ENCODE results near the gene LEFTY2. TPM values are rescaled to one million over a fixed set of nuclear protein-coding genes. Genes with fewer than 3 reads are reported as not detected.
"Not testable (repeated sequence)": the region's sequence is repeated elsewhere in the genome, so short reads cannot be mapped to it uniquely, and the experiment has no call there.

Gene LEFTY2
- polyA plus RNA-seq, 1 experiment = not detected

- H3K36me3 ChIP-seq (ENCODE audit: control insufficient read depth, insufficient read depth, low read length) = no peaks in the 10 kb centered on the region
- no peak for DNase-seq (ENCODE audit: low read depth)
- TF ChIP-seq CTCF (IDR thresholded peaks at IDR 0.05; ENCODE audit: insufficient read depth, low read depth, low read length) = no peak
- ChIA-PET CTCF (interaction anchor here (0.7 to 1.2 kb wide), 2 partner anchors 8 to 163 kb away, joined by 3 read pairs; partner anchors contain the start of gene SRP9), POLR2A (no interaction called here)
- no peaks in the 10 kb centered on the region; the same call in 1 of the 2 replicates for H3K27me3 ChIP-seq (ENCODE audit: control insufficient read depth, insufficient read depth, low read length)
- no peak overlapping the region for H3K4me3 ChIP-seq (ENCODE audit: low read depth, low read length)
Observed at GRCh38 chr1:225940385-225941151, 452 bp downstream of the LEFTY2 start.

GRCh38 chr1:225939939-225940310, 1.1 kb downstream of the LEFTY2 start:
- H3K27me3 ChIP-seq (ENCODE audit: control insufficient read depth, insufficient read depth, low read length); POLR2A ChIA-PET; CTCF ChIA-PET; H3K4me3 ChIP-seq (ENCODE audit: low read depth, low read length); H3K36me3 ChIP-seq (ENCODE audit: control insufficient read depth, insufficient read depth, low read length); DNase-seq (ENCODE audit: low read depth): not testable (repeated sequence)

- CTCF ChIA-PET = interaction anchor here (1.0 kb wide), 1 partner anchor 22 kb away, joined by 4 read pairs; no protein-coding TSS in a partner anchor
- H3K27me3 ChIP-seq (ENCODE audit: control insufficient read depth, insufficient read depth, low read length); DNase-seq (ENCODE audit: low read depth); H3K36me3 ChIP-seq (ENCODE audit: control insufficient read depth, insufficient read depth, low read length); POLR2A ChIA-PET; H3K4me3 ChIP-seq (ENCODE audit: low read depth, low read length): not testable (repeated sequence)
Observed at GRCh38 chr1:225939097-225939938, 1.7 kb downstream of the LEFTY2 start.

- Histone ChIP-seq H3K4me3 (ENCODE audit: low read depth, low read length) (no peak overlapping the region), H3K27me3 (ENCODE audit: control insufficient read depth, insufficient read depth, low read length) (no peaks in the 10 kb centered on the region; the same call in 1 of the 2 replicates), H3K36me3 (ENCODE audit: control insufficient read depth, insufficient read depth, low read length) (no peaks in the 10 kb centered on the region)
- no peak for DNase-seq (ENCODE audit: low read depth)
- POLR2A ChIA-PET = no interaction called here
- TF ChIP-seq CTCF (IDR thresholded peaks at IDR 0.05; ENCODE audit: insufficient read depth, low read depth, low read length) = no peak
- CTCF ChIA-PET = interaction anchor here (0.7 kb wide), 1 partner anchor 8 kb away, joined by 3 read pairs; no protein-coding TSS in a partner anchor
Observed at GRCh38 chr1:225937048-225937968, 3.7 kb downstream of the LEFTY2 start.

GRCh38 chr1:225936523-225936922, 4.5 kb downstream of the LEFTY2 start:
- Histone ChIP-seq H3K27me3 (ENCODE audit: control insufficient read depth, insufficient read depth, low read length) (no peaks in the 10 kb centered on the region; the same call in 1 of the 2 replicates), H3K4me3 (ENCODE audit: low read depth, low read length) (no peak overlapping the region), H3K36me3 (ENCODE audit: control insufficient read depth, insufficient read depth, low read length) (no peaks in the 10 kb centered on the region)
- no peak for TF ChIP-seq CTCF (IDR thresholded peaks at IDR 0.05; ENCODE audit: insufficient read depth, low read depth, low read length)
- ChIA-PET CTCF (interaction anchor here (0.7 kb wide), 1 partner anchor 9 kb away, joined by 3 read pairs; no protein-coding TSS in a partner anchor), POLR2A (no interaction called here)
- DNase-seq (ENCODE audit: low read depth) = no peak

GRCh38 chr1:225936086-225936485, 4.9 kb downstream of the LEFTY2 start:
- CTCF ChIA-PET; H3K27me3 ChIP-seq (ENCODE audit: control insufficient read depth, insufficient read depth, low read length); DNase-seq (ENCODE audit: low read depth); H3K36me3 ChIP-seq (ENCODE audit: control insufficient read depth, insufficient read depth, low read length); POLR2A ChIA-PET; H3K4me3 ChIP-seq (ENCODE audit: low read depth, low read length): not testable (repeated sequence)

Data from BJ (cell line).